Raji (cell line): Measurements from ENCODE around the gene HOXA3.

Experiments
- POLR2A ChIP-seq: IDR thresholded peaks from 2 replicates; pipeline ENCODE4 v1.6.1; 2011; ENCODE audit warnings: low read depth, low read length, control low read depth; ENCODE audit not compliant: insufficient read depth

The HOXA3 gene

DNA sequence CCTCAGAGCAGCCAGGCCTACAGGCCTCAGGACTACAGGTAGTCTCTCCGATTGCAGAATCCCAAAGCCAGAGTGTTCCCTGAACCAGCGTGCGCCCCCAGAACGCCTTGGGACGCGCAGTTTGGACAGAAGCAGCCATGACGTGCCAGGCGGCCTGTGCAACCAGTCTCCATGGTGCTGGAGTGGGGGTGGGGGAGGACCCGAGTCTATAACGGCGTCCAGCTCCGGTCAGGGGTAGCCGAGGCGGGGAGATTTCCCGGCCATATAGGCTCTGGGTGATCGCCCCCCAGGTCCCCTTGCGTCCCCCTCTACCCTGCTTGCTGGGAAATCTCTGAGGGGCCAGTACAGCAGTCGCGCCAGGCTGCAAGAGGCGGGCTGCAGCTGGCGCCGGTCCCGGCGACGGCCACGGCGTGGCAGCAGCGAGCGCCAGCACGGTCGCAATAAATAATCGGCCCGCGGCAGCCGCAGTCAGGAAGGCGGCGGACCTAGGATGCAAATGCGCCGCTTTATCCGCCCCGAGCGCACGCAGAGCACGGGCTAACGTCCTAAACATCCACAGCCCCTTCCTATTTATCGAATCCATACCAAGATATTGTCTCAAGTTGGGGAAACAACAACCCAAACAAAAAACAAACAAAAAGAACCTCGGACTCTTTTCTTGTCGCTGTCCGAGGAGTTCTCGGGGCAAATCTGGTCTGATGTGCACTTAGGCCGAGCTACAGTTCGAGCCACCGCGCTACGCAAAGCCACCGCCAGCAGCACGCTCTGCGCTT is 1.6 kb downstream of the HOXA3 start:
- peak; percentile 65 for TF ChIP-seq POLR2A

- TF ChIP-seq POLR2A, result no peak
Observed at GRCh38 chr7:27149842-27150567, 2.4 kb downstream of the HOXA3 start.

DNA sequence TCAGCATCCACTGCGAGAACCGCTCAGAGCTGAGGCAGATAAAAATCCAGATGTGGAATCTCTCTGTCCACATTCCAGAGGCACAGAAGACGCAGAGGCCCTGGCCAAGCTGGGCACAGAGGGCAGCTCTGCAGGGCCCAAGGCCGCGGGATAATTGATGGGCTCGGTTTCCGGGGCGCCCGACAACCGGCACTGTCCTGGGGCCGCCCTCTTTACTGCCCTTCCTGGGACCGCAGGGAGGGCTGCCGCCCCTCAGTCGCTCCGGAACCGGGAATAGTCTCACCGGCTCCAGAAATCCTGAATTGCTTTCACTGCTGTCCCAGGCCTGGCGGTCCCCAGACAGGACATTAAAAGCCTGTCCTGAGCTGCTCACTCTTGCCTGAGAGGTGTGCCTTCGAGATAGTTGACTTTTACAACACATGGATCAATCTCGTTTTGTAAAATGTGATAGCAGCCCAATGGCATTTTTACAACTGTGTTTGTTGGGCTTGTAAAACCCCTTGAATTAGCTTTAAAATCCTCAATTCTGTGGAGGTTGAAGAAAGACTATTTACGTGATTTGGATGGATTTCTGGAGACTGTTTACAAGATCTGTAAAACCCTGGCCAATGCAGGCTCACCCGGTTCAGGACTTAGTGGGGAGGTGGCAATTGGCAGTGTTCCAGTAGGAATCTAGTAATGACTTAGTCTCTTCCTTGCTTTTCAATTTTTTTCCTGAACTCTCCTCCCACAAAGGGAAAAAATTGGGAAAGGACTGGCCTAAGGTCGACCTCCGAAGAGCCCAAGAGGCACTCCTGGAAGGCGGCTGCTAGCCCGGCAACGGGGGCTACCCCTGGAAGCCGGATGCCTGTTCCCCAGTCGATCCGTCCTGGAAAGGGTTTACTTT is 3.4 kb downstream of the HOXA3 start:
- TF ChIP-seq POLR2A, result no peak

GRCh38 chr7:27148031-27148755 is 4.2 kb downstream of the HOXA3 start:
- no peak for TF ChIP-seq POLR2A

GRCh38 chr7:27147199-27148030 is 5.0 kb downstream of the HOXA3 start, which contains the start of gene HOXA6:
Gene HOXA6, minus strand, starts transcription at chr7:27147774. Its CDS starts 25 bp downstream, at chr7:27147749.
- no peak for TF ChIP-seq POLR2A

GRCh38 chr7:27146491-27147198 is 5.7 kb downstream of the HOXA3 start:
- no peak for TF ChIP-seq POLR2A

- TF ChIP-seq POLR2A, result no peak
Observed at GRCh38 chr7:27145914-27146412, 6.4 kb downstream of the HOXA3 start.

DNA sequence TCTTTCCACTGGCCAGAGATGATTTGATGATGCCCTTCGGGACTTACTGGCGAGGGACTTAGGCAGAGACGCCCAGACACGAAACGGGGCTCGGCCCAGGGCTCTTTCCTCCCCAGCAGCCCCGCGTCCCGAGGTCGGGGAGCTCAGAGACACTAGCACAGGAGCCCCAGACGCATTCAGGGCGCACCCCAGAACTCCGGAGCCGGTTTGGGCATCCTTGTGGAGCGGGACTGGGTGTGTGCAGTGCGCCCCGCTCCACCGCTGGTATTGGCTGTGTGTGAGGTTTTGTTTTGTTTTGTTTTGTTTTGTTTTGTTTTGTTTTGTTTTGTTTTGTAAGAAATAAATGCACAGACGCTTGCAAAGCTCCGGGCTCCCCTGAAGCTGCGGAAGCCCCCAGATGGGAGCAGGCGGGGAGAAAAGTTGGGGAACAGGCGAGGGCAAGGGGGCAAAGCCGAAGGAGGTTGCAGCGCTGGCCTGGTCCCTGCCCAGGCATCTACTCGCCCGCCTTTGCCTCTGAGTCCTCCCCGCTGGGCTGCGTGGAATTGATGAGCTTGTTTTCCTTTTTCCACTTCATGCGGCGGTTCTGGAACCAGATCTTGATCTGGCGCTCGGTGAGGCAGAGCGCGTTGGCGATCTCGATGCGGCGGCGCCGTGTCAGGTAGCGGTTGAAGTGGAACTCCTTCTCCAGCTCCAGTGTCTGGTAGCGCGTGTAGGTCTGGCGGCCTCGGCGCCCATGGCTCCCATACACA is 7.0 kb downstream of the HOXA3 start:
- no peak for TF ChIP-seq POLR2A

DNA sequence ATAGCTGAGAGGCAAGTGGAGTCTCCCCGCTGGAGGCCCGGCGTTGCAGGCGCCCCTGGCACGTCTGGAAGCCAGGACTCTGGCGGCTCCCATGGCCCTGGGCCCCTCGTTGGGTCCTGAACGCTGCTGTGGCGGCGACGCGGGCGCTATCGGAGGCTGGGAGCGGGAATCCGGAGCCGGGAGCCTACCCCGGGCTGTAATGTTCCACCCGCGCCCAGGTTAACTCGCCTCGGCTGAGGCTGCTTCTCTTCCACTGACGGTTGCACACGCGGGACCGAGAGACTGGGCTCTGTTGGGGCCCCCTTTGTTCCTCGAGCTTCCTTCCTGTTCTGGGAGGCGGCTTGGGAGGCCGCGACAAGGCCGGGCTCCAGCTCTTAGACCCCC is 7.6 kb downstream of the HOXA3 start:
- no peak for TF ChIP-seq POLR2A

DNA sequence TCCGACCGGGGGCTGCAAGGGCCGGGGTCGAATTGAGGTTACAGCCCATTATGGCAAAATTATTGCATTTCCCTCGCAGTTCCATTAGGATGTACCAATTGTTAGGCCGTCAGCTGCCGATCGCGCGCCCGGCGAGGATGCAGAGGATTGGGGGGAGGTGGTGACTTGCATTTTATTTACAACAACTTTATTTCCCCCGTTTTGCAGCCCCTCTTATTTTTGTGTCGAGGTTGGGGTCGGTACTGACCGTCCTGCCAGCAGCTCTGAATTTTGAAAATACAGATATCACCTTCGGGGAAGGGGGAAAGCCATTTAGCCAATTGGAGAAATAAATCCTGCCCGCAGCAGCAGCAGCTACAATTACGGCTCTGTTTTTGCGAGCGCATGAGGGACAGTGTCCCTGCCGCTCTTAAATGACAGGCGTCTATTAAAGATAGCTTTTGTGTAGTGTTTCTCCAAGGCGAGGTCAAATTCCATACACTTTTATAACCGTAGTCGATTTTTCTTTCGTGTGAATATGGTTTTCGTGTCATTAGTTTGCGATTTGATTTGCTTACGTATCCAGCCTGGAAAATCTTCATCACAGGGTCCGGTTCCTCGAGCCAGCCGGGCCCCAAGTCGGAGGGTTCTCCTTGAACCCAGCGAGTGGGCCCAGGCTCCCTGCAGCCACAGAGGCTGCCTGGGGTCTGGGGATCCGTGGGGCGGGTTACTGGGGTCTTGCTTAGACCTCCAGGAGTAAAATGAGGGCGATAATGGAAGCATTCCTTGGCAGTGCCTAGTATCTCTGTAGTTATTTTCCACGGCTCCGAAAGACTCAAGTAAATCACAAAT is 8.2 kb downstream of the HOXA3 start:
- TF ChIP-seq POLR2A, result no peak
